Retinal pigment epithelial cell (primary cell): Measurements from ENCODE around the gene FOXP1.

Source experiments
- DNase-seq: peaks from one replicate; pipeline ENCODE4 v3.0.0-alpha.2; 2010; ENCODE audit warnings: low read depth
- H3K4me3 ChIP-seq: 2 replicates; pipeline ENCODE4 v1.5.1; 2011; ENCODE audit warnings: mild to moderate bottlenecking, low read length, control low read depth, moderate library complexity
- TF ChIP-seq, protein P1 (sequence below): conservative IDR thresholded peaks from 2 replicates; pipeline ENCODE4 v1.5.1; 2011; ENCODE audit warnings: low read depth, low read length, control low read depth, inconsistent platforms

The FOXP1 gene

DNA sequence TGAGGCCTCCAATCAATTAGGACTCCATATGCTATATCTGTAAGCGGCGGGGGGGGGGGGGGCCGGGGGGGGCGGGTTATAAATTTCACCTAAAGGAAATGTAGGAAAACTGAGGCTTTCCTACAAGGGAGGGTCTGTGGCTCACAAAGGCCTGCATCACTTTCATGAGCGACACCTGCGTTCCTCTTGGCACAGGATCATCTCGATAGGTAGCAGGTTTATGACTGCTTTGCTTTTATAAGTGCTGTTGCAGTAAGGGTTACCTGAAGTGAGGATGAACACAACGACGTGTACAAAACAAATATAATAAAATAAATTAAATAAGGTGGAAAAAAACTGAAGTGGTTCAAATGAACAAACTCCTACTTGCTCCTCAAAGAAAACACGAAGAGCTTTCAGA, 194.3 kb downstream of the FOXP1 start:
- DNase-seq = no peak
- TF ChIP-seq, protein P1, sequence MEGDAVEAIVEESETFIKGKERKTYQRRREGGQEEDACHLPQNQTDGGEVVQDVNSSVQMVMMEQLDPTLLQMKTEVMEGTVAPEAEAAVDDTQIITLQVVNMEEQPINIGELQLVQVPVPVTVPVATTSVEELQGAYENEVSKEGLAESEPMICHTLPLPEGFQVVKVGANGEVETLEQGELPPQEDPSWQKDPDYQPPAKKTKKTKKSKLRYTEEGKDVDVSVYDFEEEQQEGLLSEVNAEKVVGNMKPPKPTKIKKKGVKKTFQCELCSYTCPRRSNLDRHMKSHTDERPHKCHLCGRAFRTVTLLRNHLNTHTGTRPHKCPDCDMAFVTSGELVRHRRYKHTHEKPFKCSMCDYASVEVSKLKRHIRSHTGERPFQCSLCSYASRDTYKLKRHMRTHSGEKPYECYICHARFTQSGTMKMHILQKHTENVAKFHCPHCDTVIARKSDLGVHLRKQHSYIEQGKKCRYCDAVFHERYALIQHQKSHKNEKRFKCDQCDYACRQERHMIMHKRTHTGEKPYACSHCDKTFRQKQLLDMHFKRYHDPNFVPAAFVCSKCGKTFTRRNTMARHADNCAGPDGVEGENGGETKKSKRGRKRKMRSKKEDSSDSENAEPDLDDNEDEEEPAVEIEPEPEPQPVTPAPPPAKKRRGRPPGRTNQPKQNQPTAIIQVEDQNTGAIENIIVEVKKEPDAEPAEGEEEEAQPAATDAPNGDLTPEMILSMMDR = no peak
- no peak overlapping the region for H3K4me3 ChIP-seq

DNA sequence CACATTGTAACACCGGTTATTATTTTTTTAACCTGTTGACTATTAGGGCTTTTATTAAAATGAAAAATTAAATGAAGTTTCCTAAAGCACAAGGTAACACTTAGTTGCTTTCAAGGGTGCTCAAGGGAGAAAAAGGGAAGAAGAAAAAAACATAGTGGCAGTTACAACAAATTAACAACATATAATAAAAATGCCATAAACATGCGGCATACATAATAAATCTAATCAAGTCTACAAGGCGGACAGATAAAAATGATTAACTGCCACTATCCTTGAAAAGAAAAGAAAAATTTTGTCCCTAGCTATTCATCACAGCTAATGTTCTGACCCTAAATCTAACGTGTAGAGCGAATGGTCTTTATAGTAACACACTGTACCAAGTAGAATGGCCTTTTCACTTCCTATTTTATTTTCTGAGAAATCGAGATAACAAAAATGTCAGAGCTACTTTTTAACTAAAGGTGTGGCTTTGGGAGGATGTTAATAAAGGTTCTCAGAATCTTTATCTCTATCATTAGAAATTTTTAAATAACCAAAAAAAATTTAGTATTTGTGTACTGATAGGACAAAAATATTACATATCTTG, 194.9 kb downstream of the FOXP1 start:
- TF ChIP-seq, protein P1 = no peak
- DNase-seq = no peak
- no peak overlapping the region for H3K4me3 ChIP-seq

DNA sequence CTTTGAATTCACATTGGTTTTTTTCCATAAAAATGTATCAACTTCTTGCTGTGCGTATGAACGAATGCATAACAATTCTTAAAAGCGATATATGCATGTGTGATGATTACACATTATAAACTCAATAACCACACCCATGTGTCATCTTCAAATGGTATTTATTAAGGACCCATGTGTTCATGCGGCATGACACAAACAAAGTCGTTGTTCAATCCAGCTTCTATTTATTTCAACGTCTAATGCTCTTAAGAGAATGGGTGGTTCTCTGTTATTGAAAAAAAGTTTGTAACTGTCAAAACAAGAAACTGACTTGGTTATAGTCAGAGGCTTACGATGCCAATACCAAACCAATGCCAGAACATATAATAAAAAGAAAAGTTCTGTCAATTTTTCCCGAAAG, 195.9 kb downstream of the FOXP1 start:
- TF ChIP-seq, protein P1 = no peak
- H3K4me3 ChIP-seq = no peak overlapping the region
- no peak for DNase-seq

DNA sequence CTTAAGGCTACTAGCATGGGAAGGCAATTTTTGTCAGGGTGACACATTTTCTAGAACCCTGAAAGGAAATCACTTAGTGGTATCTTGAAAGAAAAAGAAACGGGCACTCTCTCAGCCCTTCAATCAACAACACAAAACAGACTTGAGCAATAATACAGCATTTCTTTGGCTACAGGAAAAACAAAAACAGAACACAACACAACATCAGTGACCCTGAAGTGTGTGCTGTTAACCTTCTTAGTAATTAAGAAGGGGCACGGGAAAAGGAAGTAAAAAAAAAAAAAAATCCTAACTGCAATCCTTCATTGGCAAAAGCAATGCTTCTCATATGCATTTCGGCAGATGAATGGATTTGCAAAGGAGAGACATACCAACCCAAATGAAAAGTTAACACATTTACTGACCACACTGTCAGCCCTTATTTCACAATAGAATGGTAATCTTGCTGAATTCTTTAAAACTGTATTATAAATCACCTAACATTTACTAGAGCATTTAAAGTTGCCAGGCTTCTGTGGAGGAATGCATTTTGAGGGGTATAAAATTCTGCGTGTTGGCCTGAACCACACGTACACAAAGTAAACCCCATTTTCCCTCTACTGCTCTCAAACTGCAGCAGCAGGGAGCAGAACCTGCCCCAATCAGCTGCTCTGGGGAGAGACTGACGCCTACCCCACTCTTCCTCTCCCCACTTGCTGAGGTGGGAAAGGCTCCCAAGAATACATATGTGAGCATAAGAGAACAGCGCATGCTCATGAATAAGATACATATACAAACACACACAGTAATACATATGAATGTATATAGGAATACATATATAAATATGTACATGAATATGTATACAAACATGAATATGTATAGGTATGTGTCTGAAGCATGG, 198.5 kb downstream of the FOXP1 start:
- no peak overlapping the region for H3K4me3 ChIP-seq
- no peak for DNase-seq
- TF ChIP-seq, protein P1 = no peak

DNA sequence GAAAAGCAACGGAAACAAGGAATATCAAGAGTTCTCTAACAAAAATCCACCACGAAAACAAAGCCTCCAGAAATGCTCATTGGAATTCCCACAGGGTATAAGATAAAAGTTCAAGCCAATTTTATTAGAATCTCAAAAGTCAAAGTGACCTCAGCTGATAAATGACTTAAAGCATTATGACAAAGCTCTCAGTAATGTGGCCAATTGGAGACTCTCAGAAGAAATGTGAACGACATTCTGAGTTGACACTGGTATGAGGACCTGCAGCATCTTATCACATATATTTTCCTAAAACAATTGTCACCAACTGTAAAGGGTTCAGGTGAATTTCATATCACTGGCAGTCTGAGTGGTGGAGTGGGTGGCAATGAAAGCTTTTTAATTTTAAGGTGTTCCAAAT, 199.1 kb downstream of the FOXP1 start:
- DNase-seq = no peak
- no peak overlapping the region for H3K4me3 ChIP-seq
- TF ChIP-seq, protein P1 = no peak

DNA sequence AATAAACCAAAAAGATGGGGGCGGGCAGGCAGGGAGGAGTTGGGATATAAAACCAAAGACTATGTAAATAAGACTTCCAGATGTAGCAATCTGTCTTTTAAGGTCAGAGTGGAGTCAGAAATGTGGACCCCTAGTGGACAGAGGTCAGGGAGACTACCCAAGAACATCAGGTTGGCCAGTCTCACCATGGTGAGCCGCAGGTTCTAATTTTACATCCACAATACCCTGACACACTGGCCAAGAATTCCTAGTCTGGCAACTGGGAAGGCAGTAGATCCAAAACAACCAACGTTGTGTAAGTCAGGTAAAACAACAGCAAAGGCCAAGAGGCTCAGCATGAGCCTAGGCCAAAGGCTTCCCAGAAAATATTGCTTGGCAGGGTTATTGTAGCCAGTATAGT, 203.4 kb downstream of the FOXP1 start:
- H3K4me3 ChIP-seq = no peak overlapping the region
- no peak for DNase-seq
- TF ChIP-seq, protein P1 = no peak

DNA sequence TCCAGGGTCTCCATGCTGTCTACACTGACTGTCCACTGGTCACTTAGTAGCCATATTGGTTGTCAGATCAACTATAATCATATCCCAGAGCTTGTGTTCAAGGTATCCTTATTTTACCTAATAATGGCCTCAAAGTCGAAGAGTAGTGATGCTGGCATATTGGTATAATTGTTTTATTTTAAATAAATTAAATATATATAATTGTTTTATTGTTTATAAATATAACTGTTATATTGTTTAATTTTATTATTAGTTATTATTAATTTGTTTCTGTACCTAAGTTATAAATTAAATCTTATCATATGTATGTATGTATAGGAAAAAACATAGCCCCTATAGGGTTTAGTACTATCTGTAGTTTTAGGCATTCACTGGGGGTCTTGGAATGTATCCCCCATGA, 205.0 kb downstream of the FOXP1 start:
- TF ChIP-seq, protein P1 = no peak
- no peak overlapping the region for H3K4me3 ChIP-seq
- DNase-seq = no peak
